Measurements from ENCODE around the gene AGRP.

AGRP gene

GRCh38 chr16:67471758-67472384 lies 11.5 kb downstream of the AGRP start:
- no peak for DNase-seq (ENCODE audit: extremely low read depth, low read depth)
- H3K4me3 ChIP-seq (replicated peaks; ENCODE audit: low read depth, low read length): no peak overlapping the region
- TF ChIP-seq, protein P1, sequence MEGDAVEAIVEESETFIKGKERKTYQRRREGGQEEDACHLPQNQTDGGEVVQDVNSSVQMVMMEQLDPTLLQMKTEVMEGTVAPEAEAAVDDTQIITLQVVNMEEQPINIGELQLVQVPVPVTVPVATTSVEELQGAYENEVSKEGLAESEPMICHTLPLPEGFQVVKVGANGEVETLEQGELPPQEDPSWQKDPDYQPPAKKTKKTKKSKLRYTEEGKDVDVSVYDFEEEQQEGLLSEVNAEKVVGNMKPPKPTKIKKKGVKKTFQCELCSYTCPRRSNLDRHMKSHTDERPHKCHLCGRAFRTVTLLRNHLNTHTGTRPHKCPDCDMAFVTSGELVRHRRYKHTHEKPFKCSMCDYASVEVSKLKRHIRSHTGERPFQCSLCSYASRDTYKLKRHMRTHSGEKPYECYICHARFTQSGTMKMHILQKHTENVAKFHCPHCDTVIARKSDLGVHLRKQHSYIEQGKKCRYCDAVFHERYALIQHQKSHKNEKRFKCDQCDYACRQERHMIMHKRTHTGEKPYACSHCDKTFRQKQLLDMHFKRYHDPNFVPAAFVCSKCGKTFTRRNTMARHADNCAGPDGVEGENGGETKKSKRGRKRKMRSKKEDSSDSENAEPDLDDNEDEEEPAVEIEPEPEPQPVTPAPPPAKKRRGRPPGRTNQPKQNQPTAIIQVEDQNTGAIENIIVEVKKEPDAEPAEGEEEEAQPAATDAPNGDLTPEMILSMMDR (IDR thresholded peaks at IDR 0.05; ENCODE audit: low read depth, low read length, missing control alignments): no peak

- no peak for DNase-seq (ENCODE audit: extremely low read depth, low read depth)
- no peak overlapping the region for H3K4me3 ChIP-seq (replicated peaks; ENCODE audit: low read depth, low read length)
- TF ChIP-seq, protein P1 (IDR thresholded peaks at IDR 0.05; ENCODE audit: low read depth, low read length, missing control alignments): no peak
These were observed 13.0 kb downstream of the AGRP start for GRCh38 chr16:67470359-67470758.

DNA sequence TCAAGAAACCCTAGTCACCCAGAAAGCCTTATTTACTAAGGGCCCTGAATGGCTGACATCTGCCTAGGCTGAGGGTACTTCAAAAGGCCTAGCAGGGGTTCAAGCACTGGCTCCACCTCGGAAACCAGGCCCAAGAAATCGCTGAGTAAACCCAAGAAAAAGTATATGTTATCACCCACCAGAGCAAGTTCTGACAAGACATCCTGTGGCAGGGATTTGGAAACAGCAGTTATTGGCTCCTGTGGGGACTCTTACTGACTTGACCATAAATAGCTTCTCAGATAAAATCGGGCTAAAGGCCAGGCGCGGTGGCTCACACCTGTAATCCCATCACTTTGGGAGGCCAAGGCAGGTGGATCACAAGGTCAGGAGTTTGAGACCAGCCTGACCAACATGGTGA lies 14.6 kb downstream of the AGRP start:
- no peak for DNase-seq (ENCODE audit: extremely low read depth, low read depth)
- TF ChIP-seq, protein P1 (IDR thresholded peaks at IDR 0.05; ENCODE audit: low read depth, low read length, missing control alignments): no peak
- H3K4me3 ChIP-seq (replicated peaks; ENCODE audit: low read depth, low read length): no peak overlapping the region

- no peak overlapping the region for H3K4me3 ChIP-seq (replicated peaks; ENCODE audit: low read depth, low read length)
- no peak for DNase-seq (ENCODE audit: extremely low read depth, low read depth)
- TF ChIP-seq, protein P1 (IDR thresholded peaks at IDR 0.05; ENCODE audit: low read depth, low read length, missing control alignments): no peak
These were observed 16.8 kb downstream of the AGRP start for GRCh38 chr16:67466581-67466980.

DNA sequence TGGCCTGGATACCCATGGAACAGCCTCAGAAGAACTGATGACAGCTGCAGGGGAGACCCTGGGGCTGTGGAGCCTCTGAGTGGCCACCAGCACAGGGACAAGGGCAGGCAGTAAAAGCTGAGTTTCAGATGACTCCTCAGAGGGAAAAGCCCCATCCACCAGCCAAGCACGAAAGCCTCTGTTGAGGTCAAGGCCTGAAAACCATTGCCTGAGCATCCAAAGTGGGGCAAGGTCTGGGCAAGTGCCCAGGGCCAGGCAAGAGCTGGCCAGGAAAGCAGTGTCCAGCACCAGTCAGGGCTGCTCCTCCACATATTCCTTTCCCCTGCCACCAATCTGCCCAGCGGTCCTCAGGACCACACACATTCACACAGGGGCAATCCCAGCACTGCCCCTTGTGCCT lies 18.8 kb downstream of the AGRP start:
- DNase-seq (ENCODE audit: extremely low read depth, low read depth): no peak
- no peak overlapping the region for H3K4me3 ChIP-seq (replicated peaks; ENCODE audit: low read depth, low read length)
- TF ChIP-seq, protein P1 (IDR thresholded peaks at IDR 0.05; ENCODE audit: low read depth, low read length, missing control alignments): no peak

DNA sequence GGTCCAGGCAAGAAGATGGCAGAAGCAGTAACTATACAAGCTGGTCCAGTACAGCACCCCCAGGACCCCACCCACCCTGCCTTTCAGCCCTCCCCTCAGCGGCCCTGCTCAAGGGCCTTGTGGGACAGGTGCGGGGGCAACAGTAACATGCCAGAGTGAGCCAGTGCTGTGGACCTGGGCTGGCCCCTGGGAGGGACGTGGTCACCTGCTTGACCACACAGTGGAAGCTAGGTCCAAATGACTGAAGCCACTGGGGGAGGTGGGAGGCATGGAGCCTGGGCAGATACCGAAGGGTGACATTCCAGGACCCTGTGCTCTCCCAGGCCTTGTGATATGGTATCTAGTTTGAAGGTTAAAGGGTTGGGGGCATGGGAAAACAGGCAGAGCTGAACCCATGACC lies 19.7 kb downstream of the AGRP start:
- no peak for DNase-seq (ENCODE audit: extremely low read depth, low read depth)
- H3K4me3 ChIP-seq (replicated peaks; ENCODE audit: low read depth, low read length): no peak overlapping the region
- TF ChIP-seq, protein P1 (IDR thresholded peaks at IDR 0.05; ENCODE audit: low read depth, low read length, missing control alignments): no peak

DNA sequence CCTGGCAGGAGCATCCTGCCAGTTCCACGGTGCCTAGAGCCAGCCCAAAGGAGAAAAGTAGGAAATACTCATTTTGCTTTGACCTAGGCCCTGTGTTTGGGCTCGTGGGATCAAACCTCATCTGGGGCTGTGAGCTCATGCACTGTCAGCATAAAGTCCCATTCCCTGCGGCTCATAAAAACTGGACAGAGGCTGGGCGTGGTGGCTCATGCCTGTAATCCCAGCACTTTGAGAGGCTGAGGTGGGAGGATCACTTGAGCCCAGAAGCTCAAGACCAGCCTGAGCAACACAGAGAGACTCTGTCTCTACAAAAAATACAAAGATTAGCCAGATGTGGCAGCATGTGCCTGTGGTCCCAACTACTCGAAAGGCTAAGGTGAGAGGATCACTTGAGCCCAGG lies 20.3 kb downstream of the AGRP start:
- no peak for DNase-seq (ENCODE audit: extremely low read depth, low read depth)
- H3K4me3 ChIP-seq (replicated peaks; ENCODE audit: low read depth, low read length): no peak overlapping the region
- TF ChIP-seq, protein P1 (IDR thresholded peaks at IDR 0.05; ENCODE audit: low read depth, low read length, missing control alignments): no peak
